DND-41 (cell line): ENCODE data around the gene FOXP4.

Experiments used
- CTCF ChIP-seq: IDR thresholded peaks from 2 replicates; pipeline ENCODE4 v1.5.1; 2012; ENCODE audit warnings: borderline replicate concordance, low read length, moderate library complexity, mild to moderate bottlenecking; ENCODE audit not compliant: poor library complexity, severe bottlenecking; ENCODE audit errors: extremely low read depth
- EZH2 ChIP-seq: IDR thresholded peaks from 3 replicates; pipeline ENCODE4 v1.6.1; 2012; ENCODE audit warnings: borderline replicate concordance, low read depth, mild to moderate bottlenecking, moderate library complexity, low read length, inconsistent platforms; ENCODE audit not compliant: severe bottlenecking

- TF ChIP-seq CTCF (no peak), EZH2 (no peak)
Measured at GRCh38 chr6:41580690-41581089, 34.5 kb downstream of the FOXP4 start.
